Measurements from ENCODE around the gene HOXB9. TPM values are rescaled to one million over a fixed set of nuclear protein-coding genes. Genes with fewer than 3 reads are reported as not detected.
A peak's percentile ranks its signal among the peaks of the same experiment; 100 is the strongest.

HOXB9 gene
- total RNA-seq, 6 experiments from 2014 or later: not detected

DNA sequence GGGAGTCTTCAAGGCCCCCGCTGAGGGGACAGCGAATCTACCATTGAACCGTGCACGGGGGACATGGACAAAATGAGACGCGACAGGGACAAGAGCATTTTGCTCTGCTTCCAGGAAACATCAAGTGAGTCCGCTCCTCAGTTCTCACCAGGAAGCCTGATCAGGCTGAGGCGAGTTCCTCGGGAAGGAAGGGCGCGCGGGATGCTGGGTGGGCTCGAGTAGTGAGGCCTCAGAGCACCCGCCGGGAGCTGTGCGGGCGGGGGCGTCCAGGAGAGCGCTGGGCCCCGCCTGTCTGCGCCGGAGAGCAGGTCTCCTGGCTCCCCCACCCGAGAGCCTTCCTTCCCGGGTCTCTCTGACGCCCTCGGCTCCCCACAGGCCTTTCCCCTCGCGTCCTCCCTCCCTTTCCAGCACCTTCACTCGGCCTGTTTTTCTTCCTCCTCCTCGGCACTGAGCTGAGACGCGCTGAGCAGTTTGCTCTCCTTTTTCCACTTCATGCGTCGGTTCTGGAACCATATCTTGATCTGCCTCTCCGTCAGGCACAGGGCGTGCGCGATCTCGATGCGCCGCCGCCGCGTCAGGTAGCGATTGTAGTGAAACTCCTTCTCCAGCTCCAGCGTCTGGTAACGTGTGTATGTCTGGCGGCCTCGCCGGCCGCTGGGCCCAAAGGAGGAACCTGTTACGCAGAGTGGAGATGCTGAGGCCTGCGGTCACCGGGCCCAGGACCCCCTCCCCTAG, 30.0 kb downstream of the HOXB9 start:
- intact Hi-C loops (cut with DNase I): no loop called here
- Histone ChIP-seq H3K27ac (no peak overlapping the region), H3K9me3 (no peaks in the 10 kb centered on the region), H3K4me1 (peaks cover 0 to 9% (median 0%) of the 10 kb centered on the region in 4 donors), H3K27me3 (peaks cover 0 to 40% of the 10 kb centered on the region in 2 donors), H3K4me3 (no peak overlapping the region), H3K36me3 (no peaks in the 10 kb centered on the region)
- 24% methylated on average over 40 of the region's 54 CpGs for WGBS (ENCODE audit: insufficient coverage, low coverage, low lambda C conversion rate, missing lambda C conversion rate)
- TF ChIP-seq, protein P1, sequence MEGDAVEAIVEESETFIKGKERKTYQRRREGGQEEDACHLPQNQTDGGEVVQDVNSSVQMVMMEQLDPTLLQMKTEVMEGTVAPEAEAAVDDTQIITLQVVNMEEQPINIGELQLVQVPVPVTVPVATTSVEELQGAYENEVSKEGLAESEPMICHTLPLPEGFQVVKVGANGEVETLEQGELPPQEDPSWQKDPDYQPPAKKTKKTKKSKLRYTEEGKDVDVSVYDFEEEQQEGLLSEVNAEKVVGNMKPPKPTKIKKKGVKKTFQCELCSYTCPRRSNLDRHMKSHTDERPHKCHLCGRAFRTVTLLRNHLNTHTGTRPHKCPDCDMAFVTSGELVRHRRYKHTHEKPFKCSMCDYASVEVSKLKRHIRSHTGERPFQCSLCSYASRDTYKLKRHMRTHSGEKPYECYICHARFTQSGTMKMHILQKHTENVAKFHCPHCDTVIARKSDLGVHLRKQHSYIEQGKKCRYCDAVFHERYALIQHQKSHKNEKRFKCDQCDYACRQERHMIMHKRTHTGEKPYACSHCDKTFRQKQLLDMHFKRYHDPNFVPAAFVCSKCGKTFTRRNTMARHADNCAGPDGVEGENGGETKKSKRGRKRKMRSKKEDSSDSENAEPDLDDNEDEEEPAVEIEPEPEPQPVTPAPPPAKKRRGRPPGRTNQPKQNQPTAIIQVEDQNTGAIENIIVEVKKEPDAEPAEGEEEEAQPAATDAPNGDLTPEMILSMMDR (IDR thresholded peaks at IDR 0.05): no peak
- no peak for TF ChIP-seq POLR2A (IDR thresholded peaks at IDR 0.05)
- ATAC-seq: peak in 2 of 4 donors; percentile 27
- no peak for DNase-seq

DNA sequence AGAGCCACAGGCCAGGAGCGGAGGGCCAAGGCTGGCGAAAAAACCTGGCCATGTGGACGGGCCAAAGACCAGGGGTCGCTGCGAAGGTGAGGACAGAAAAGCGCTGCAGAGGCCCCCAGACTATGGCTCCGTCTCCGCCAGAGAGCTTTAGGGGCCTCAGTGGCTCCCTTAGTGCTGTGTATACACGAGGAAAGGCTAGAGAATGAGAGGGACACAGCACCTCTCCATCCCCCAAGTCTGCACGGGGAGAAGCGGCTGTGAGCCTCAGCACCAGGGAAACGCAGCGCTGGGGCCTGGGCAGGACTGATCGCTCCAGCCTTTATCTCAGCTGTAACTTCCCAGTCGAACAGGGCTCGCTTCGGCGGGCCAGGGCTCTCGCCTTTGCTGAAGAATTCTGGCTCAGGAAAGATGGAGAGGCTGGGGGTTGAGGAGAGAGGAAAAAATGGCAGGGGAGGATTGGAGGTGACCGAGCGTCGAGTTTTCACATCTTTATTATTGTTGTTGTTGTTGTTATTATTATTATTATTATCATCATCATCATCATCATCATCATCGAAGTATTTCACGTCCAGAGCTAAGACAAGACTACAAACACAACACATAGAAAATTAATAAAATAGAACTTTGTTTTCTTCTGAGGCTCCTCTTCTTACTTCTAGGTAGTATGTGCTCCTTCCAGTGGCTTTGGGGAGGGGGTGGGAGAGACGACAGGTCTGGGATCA, 30.7 kb downstream of the HOXB9 start:
- Histone ChIP-seq H3K36me3 (no peaks in the 10 kb centered on the region), H3K27me3 (peaks cover 0 to 45% of the 10 kb centered on the region in 2 donors), H3K27ac (no peak overlapping the region), H3K9me3 (no peaks in the 10 kb centered on the region), H3K4me3 (no peak overlapping the region), H3K4me1 (peaks cover 0 to 9% (median 0%) of the 10 kb centered on the region in 4 donors)
- ATAC-seq (no peak), DNase-seq (no peak)
- TF ChIP-seq, protein P1 (IDR thresholded peaks at IDR 0.05): no peak
- TF ChIP-seq POLR2A (IDR thresholded peaks at IDR 0.05): no peak
- WGBS (ENCODE audit: insufficient coverage, low coverage, low lambda C conversion rate, missing lambda C conversion rate): 42% methylated on average over 13 of the region's 25 CpGs
- intact Hi-C loops (cut with DNase I): no loop called here

DNA sequence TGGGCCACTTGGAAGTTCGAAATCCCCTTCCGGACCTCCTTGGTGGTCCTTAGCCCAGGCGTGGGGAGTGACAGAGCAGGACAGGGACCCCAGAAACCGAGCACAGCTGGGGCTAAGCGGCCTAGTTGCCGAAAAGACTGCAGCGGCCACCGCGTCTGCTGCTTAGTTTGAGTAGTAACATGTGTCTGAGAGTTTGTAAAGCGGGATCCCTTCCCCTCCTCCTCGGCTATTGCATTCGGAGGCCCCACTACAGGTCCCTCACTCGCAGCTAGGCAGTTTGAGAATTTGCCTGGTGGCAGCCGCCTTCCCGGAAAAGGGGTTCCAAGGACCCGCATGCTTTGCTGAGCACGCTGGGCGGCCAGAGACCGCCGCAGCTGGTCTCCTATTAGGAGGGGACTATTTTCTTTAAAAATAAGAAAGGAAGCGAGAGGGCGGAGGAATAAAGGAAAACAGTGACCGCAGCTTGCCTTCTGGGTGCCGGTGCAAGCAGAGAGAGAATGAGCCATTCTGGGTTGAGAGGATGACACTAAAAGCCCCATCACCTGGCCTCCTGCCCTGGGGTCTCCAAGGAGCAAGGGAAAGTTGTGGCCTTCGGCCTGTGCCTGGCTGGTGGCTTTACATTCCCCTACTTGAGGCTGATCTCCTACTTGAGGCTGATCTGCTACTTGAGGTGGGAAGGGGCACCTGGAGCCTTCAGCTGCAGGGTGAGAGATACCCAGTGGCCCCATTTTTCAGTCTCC, 31.4 kb downstream of the HOXB9 start:
- Histone ChIP-seq H3K36me3 (no peaks in the 10 kb centered on the region), H3K27ac (no peak overlapping the region), H3K4me3 (no peak overlapping the region), H3K9me3 (no peaks in the 10 kb centered on the region), H3K27me3 (peaks cover 0 to 51% of the 10 kb centered on the region in 2 donors), H3K4me1 (peaks cover 0 to 9% (median 0%) of the 10 kb centered on the region in 4 donors)
- WGBS (ENCODE audit: insufficient coverage, low coverage, low lambda C conversion rate, missing lambda C conversion rate): 45% methylated on average over 12 of the region's 25 CpGs
- ATAC-seq: no peak
- TF ChIP-seq, protein P1 (IDR thresholded peaks at IDR 0.05): no peak
- no peak for TF ChIP-seq POLR2A (IDR thresholded peaks at IDR 0.05)
- DNase-seq: no peak
- intact Hi-C loops (cut with DNase I): no loop called here

- peak in 2 of 3 donors; percentile 68 to 72 for DNase-seq
- Histone ChIP-seq H3K4me3 (no peak overlapping the region), H3K4me1 (peaks cover 0 to 9% (median 0%) of the 10 kb centered on the region in 4 donors), H3K36me3 (no peaks in the 10 kb centered on the region), H3K27me3 (peaks cover 0 to 46% of the 10 kb centered on the region in 2 donors), H3K27ac (no peak overlapping the region), H3K9me3 (no peaks in the 10 kb centered on the region)
- WGBS (ENCODE audit: insufficient coverage, low coverage, low lambda C conversion rate, missing lambda C conversion rate): 7% methylated on average over 27 of the region's 37 CpGs
- peak; percentile 74 to 77 (median 76) for ATAC-seq
- intact Hi-C loops (cut with DNase I): no loop called here
- TF ChIP-seq, protein P1 (IDR thresholded peaks at IDR 0.05): peak; percentile 60 to 88 (median 79)
- TF ChIP-seq POLR2A (IDR thresholded peaks at IDR 0.05): no peak
Observed at GRCh38 chr17:48593840-48594537, 32.2 kb downstream of the HOXB9 start.
